ENCODE measurements around the gene VSX1.

DNA sequence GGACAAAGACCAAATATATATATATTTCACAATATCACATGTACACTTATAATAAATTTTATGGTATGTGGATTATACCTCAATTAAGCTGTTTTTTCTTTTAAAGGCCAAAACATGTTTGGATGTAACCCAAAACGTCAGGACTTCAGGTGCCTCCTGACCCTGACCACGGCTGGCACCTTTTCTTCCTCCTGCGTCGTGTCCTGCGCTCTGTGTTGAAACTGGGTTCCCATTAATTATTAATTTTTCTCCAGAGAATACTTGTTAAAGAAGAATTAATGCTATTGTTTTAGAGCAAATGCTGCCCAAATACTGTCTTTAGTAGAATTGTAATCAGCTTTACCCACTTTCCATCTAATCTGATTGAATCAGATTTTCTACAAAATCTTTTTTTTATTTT lies 46.7 kb upstream of the VSX1 start:
- TF ChIP-seq, protein P1, sequence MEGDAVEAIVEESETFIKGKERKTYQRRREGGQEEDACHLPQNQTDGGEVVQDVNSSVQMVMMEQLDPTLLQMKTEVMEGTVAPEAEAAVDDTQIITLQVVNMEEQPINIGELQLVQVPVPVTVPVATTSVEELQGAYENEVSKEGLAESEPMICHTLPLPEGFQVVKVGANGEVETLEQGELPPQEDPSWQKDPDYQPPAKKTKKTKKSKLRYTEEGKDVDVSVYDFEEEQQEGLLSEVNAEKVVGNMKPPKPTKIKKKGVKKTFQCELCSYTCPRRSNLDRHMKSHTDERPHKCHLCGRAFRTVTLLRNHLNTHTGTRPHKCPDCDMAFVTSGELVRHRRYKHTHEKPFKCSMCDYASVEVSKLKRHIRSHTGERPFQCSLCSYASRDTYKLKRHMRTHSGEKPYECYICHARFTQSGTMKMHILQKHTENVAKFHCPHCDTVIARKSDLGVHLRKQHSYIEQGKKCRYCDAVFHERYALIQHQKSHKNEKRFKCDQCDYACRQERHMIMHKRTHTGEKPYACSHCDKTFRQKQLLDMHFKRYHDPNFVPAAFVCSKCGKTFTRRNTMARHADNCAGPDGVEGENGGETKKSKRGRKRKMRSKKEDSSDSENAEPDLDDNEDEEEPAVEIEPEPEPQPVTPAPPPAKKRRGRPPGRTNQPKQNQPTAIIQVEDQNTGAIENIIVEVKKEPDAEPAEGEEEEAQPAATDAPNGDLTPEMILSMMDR (IDR thresholded peaks at IDR 0.05), result no peak
- TF ChIP-seq POLR2A (IDR thresholded peaks at IDR 0.05), result no peak
- TF ChIP-seq POLR2AphosphoS5 (IDR thresholded peaks at IDR 0.05), result no peak

Data from upper lobe of left lung (tissue), 4 donors.